Endothelial cell of umbilical vein (primary cell): ENCODE results near the gene ACSBG1. TPM values are rescaled to one million over a fixed set of nuclear protein-coding genes. Genes with fewer than 3 reads are reported as not detected.

Experiments
- BruUV-seq: library from RNA; stranded (reverse); fragments of 400-500 nt; replicated peaks from 2 replicates; lab custom pipeline; 2021; lab: Mats Ljungman, UMichigan
- CTCF ChIA-PET: fragments of 300-600, 350-600 bp; sonication (Branson Sonifier 250); formaldehyde crosslinking; loops from one replicate; lab custom pipeline; 2021; ENCODE audit warnings: antibody characterized with exemption, inconsistent platforms; lab: Charles Lee
- POLR2A ChIA-PET: fragments of 300-600, 350-600 bp; sonication (Branson Sonifier 250); formaldehyde crosslinking; loops from one replicate; lab custom pipeline; 2021; ENCODE audit warnings: antibody characterized with exemption, inconsistent platforms; lab: Charles Lee
- DNase-seq: peaks from one replicate; pipeline ENCODE4 v3.0.0-alpha.2; 2011; ENCODE audit warnings: low read depth, low spot score
- FAIRE-seq: peaks from 2 replicates; lab custom pipeline; 2011; peaks lifted over from hg19 to GRCh38; lab: Jason Lieb, UNC
- H2AFZ ChIP-seq: 2 replicates; pipeline ENCODE4 v1.6.0; 2012; ENCODE audit warnings: low read depth, low read length, control low read depth, inconsistent platforms
- H3K27ac ChIP-seq: 2 replicates; pipeline ENCODE4 v1.5.1; 2011; ENCODE audit warnings: low read depth, mild to moderate bottlenecking, control low read depth, low read length, moderate library complexity; ENCODE audit not compliant: insufficient read depth
- H3K27me3 ChIP-seq, 2 experiments: 2 replicates each; pipeline versions ENCODE4 v1.6.0 to v1.6.1; 2011; ENCODE audit warnings: low read length in 2 of 2, mixed read lengths in 1 of 2; ENCODE audit not compliant: control insufficient read depth in 2 of 2, insufficient read depth in 2 of 2
- H3K36me3 ChIP-seq, 2 experiments: 2 replicates in 1 of 2; 3 replicates in 1 of 2; pipeline ENCODE4 v1.5.1; 2011; ENCODE audit warnings: low read length in 2 of 2, mild to moderate bottlenecking in 1 of 2, moderate library complexity in 1 of 2; ENCODE audit not compliant: control insufficient read depth in 2 of 2, insufficient read depth in 2 of 2; ENCODE audit errors: extremely low read depth in 1 of 2
- H3K4me1 ChIP-seq: 3 replicates; pipeline ENCODE4 v1.5.1; 2011; ENCODE audit warnings: mild to moderate bottlenecking, low read length; ENCODE audit not compliant: control insufficient read depth, insufficient read depth; ENCODE audit errors: extremely low read depth
- H3K4me2 ChIP-seq: 2 replicates; pipeline ENCODE4 v1.6.1; 2011; ENCODE audit warnings: low read length, control low read depth, mixed read lengths; ENCODE audit not compliant: insufficient read depth
- H3K4me3 ChIP-seq, 3 experiments: fragments of 200-600 bp in 1 of 3; sonication (generic), shearing (Covaris generic) in 1 of 3; replicated peaks in 1 of 3; 2 replicates each; pipeline ENCODE4 v1.5.1; 2011 to 2016; ENCODE audit warnings: control low read depth in 3 of 3, low read length in 3 of 3, mild to moderate bottlenecking in 2 of 3, inconsistent platforms in 1 of 3, low read depth in 1 of 3, moderate library complexity in 1 of 3; ENCODE audit not compliant: insufficient read depth in 1 of 3
- H3K79me2 ChIP-seq: 2 replicates; pipeline ENCODE4 v1.6.0; 2012; ENCODE audit warnings: low read length, inconsistent platforms; ENCODE audit not compliant: control insufficient read depth, insufficient read depth
- H3K9ac ChIP-seq: replicated peaks from 2 replicates; pipeline ENCODE3; 2011; ENCODE audit warnings: low read length, control low read depth; ENCODE audit not compliant: insufficient read depth; ENCODE audit errors: extremely low read depth
- H3K9me1 ChIP-seq: replicated peaks from 3 replicates; pipeline ENCODE4 v1.6.0; 2011; ENCODE audit warnings: mild to moderate bottlenecking, low read length; ENCODE audit not compliant: control insufficient read depth, insufficient read depth; ENCODE audit errors: extremely low read depth
- H3K9me3 ChIP-seq: replicated peaks from 2 replicates; pipeline ENCODE4 v1.5.1; 2012; ENCODE audit warnings: low read length, inconsistent platforms; ENCODE audit not compliant: control insufficient read depth, insufficient read depth
- H4K20me1 ChIP-seq: replicated peaks from 2 replicates; pipeline ENCODE3; 2011; ENCODE audit warnings: mild to moderate bottlenecking, low read length; ENCODE audit not compliant: control insufficient read depth, insufficient read depth; ENCODE audit errors: extremely low read depth
- CTCF ChIP-seq, 2 donors: IDR thresholded peaks; 1 replicate in 1 of 2; 2 replicates in 1 of 2; pipeline ENCODE4 v1.5.1; 2011; ENCODE audit warnings: low read length in 2 of 2, mild to moderate bottlenecking in 2 of 2, moderate library complexity in 2 of 2, control low read depth in 1 of 2, inconsistent platforms in 1 of 2, low read depth in 1 of 2; ENCODE audit not compliant: insufficient read depth in 1 of 2; ENCODE audit errors: extremely low read depth in 1 of 2
- EZH2 ChIP-seq: IDR thresholded peaks from 2 replicates; pipeline ENCODE4 v1.6.1; 2012; ENCODE audit warnings: borderline replicate concordance, low read depth, mild to moderate bottlenecking, moderate library complexity, low read length, inconsistent platforms; ENCODE audit not compliant: severe bottlenecking
- FOS ChIP-seq: IDR thresholded peaks from 2 replicates; pipeline ENCODE4 v1.6.1; 2011; ENCODE audit warnings: mild to moderate bottlenecking, low read length, moderate library complexity, borderline replicate concordance; ENCODE audit not compliant: insufficient read depth
- GATA2 ChIP-seq: IDR thresholded peaks from 2 replicates; pipeline ENCODE4 v1.7.0; 2011; ENCODE audit warnings: low read depth, mild to moderate bottlenecking, moderate library complexity, mixed read lengths, low read length; ENCODE audit not compliant: insufficient read length, insufficient read depth
- JUN ChIP-seq: IDR thresholded peaks from 2 replicates; pipeline ENCODE4 v1.6.1; 2011; ENCODE audit warnings: borderline replicate concordance, low read depth; ENCODE audit not compliant: insufficient read length, insufficient read depth
- MAX ChIP-seq: IDR thresholded peaks from 2 replicates; pipeline ENCODE4 v1.6.1; 2011; ENCODE audit not compliant: insufficient read depth, insufficient read length
- MYC ChIP-seq: IDR thresholded peaks from one replicate; pipeline ENCODE4 v1.6.1; 2011; ENCODE audit warnings: mild to moderate bottlenecking, low read depth, low read length
- POLR2A ChIP-seq: IDR thresholded peaks from 2 replicates; pipeline ENCODE4 v1.6.1; 2012; ENCODE audit warnings: low read depth, mild to moderate bottlenecking, control low read depth, low read length
- POLR2AphosphoS5 ChIP-seq: IDR thresholded peaks from 2 replicates; pipeline ENCODE4 v1.6.1; 2012; ENCODE audit warnings: low read depth, mild to moderate bottlenecking, control low read depth, low read length, moderate library complexity; ENCODE audit not compliant: insufficient read depth
- dilution Hi-C: fragments of 300-500 bp; cut with MboI; formaldehyde crosslinking; loops from one replicate; pipeline ENCODE4 v1.15.0; 2019; ENCODE audit warnings: low sequenced_read_pairs; ENCODE audit not compliant: extremely low pct_ligation_motif_present
- intact Hi-C: fragments of 100-400 bp; cut with micrococcal nuclease; formaldehyde crosslinking; loops from one replicate; pipeline ENCODE4 v1.10.0; 2022
- polyA plus RNA-seq, 4 experiments: library from polyadenylated mRNA; depleted of rRNA in 3 of 4; stranded (reverse) in 3 of 4; unstranded in 1 of 4; fragments of >200 nt; gene quantifications; 2 replicates each; pipeline versions ENCODE4 v1.2.1 to v1.2.3, GENCODE V29; 2011 to 2012; ENCODE audit warnings: missing spikeins in 1 of 4
- total RNA-seq: library from RNA; stranded (reverse); gene quantifications from 2 replicates; pipeline ENCODE4 v1.2.3, GENCODE V29; 2021

Gene ACSBG1
- total and polyA plus RNA-seq, 2 donors (not counting 3 experiments of a cell fraction or from before 2014, with no cell fraction given), result not detected

GRCh38 chr15:78171864-78172472 is 62.4 kb downstream of the ACSBG1 start:
- Histone ChIP-seq H3K27ac (no peak overlapping the region), H3K9ac (no peak overlapping the region), H3K36me3 (peaks cover 2 to 5% of the 10 kb centered on the region in 2 experiments), H3K4me1 (no peaks in the 10 kb centered on the region), H2AFZ (no peak overlapping the region), H3K27me3 (no peaks in the 10 kb centered on the region), H3K4me3 (no peak overlapping the region), H4K20me1 (no peaks in the 10 kb centered on the region), H3K4me2 (no peak overlapping the region), H3K79me2 (no peaks in the 10 kb centered on the region), H3K9me3 (no peaks in the 10 kb centered on the region), H3K9me1 (no peaks in the 10 kb centered on the region)
- FAIRE-seq (no peak), DNase-seq (no peak)
- dilution Hi-C loops (no loop called here), intact Hi-C loops (no loop called here)
- POLR2A ChIA-PET, result no interaction called here
- BruUV-seq, result no TSS peak
- CTCF ChIA-PET, result interaction anchor here (0.5 to 1.4 kb wide), 2 partner anchors 24 to 55 kb away, joined by 3 to 5 read pairs; no protein-coding TSS in a partner anchor
- TF ChIP-seq JUN (no peak), POLR2AphosphoS5 (no peak), EZH2 (no peak), CTCF (IDR thresholded peaks at IDR 0.05; ENCODE audit: extremely low read depth in 1 of 2, insufficient read depth in 1 of 2, low read depth in 1 of 2, low read length in 2 of 2) (no peak), POLR2A (no peak), MAX (no peak), FOS (no peak), MYC (no peak), GATA2 (no peak)
